ENCODE results near the gene SYNM. TPM values are rescaled to one million over a fixed set of nuclear protein-coding genes. Genes with fewer than 3 reads are reported as not detected.

SYNM gene
- total and polyA plus RNA-seq, 7 experiments from 2014 or later = 0.17 to 6.0 (median 1.6) TPM

DNA sequence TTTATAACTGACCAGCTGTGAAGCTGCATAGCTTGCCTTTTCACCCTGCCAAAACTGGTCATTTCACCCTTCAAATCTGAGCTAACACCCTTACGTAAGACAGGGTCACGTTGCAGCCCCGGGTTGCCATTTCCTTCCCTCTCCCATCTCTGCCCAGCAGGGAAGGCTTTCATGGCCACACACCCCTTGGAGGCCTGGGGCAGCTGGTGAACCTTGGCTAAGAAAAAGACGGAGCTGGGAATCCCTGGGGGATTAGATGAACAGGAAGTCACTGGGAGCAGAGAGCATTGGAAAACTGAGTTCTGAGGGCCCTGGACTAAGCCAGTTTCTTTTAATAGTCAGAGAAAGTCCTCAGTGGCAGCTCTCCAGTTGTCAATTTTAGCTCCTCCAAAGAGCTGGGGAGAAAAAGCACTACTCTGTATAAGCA, 76.7 kb downstream of the SYNM start:
- H3K36me3 ChIP-seq (ENCODE audit: control insufficient read depth in 2 of 3, insufficient read depth in 3 of 3, low read length in 3 of 3) = no peaks in the 10 kb centered on the region
- no peak overlapping the region for H3K27ac ChIP-seq (ENCODE audit: low read depth, low read length)
- ChIA-PET POLR2A (no interaction called here), CTCF (no interaction called here)
- no peak overlapping the region for H3K4me3 Mint-ChIP-seq
- H3K36me3 Mint-ChIP-seq = peaks cover 0 to 4% (median 0%) of the 10 kb centered on the region in 5 donors
- intact Hi-C loops (cut with micrococcal nuclease) = no loop called here
- H3K4me1 ChIP-seq (ENCODE audit: control insufficient read depth in 2 of 2, insufficient read depth in 2 of 2, low read length in 2 of 2) = no peaks in the 10 kb centered on the region
- no peaks in the 10 kb centered on the region for H3K27me3 ChIP-seq (ENCODE audit: control insufficient read depth in 2 of 2, insufficient read depth in 2 of 2, low read length in 2 of 2)
- H3K4me3 ChIP-seq (ENCODE audit: low read length) = no peak overlapping the region
- ATAC-seq = no peak
- H3K9me3 ChIP-seq (ENCODE audit: control insufficient read depth in 2 of 3, low read length in 3 of 3) = no peaks in the 10 kb centered on the region
- no peaks in the 10 kb centered on the region for H3K9me3 Mint-ChIP-seq
- no peak overlapping the region for H3K27ac Mint-ChIP-seq
- no peak for DNase-seq
- H3K4me1 Mint-ChIP-seq = no peaks in the 10 kb centered on the region
- peaks cover 0 to 6% (median 0%) of the 10 kb centered on the region in 5 donors for H3K27me3 Mint-ChIP-seq

DNA sequence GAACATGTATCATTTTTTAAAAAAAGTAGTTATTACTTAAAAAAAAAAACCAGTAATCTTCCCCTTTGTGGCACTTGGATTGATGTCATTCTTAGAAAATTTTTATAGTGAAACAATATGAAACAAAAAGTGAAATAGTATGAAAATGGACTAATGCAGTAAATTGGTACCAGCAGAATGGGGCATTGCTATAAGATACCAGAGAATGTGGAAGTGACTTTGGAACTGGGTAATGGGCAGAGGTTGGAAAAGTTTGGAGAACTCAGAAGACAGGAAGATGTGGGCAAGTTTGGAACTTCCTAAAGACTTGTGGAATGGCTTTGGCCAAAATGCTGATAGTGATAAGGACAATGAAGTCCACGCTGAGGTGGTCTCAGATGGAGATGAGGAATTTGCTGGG, 77.9 kb downstream of the SYNM start:
- Mint-ChIP-seq H3K27me3 (peaks cover 0 to 6% (median 0%) of the 10 kb centered on the region in 5 donors), H3K9me3 (no peaks in the 10 kb centered on the region), H3K4me3 (no peak overlapping the region), H3K36me3 (peaks cover 0 to 4% (median 0%) of the 10 kb centered on the region in 5 donors), H3K27ac (no peak overlapping the region), H3K4me1 (no peaks in the 10 kb centered on the region)
- CTCF ChIA-PET = no interaction called here
- POLR2A ChIA-PET = no interaction called here
- H3K27ac ChIP-seq (ENCODE audit: low read depth, low read length) = no peak overlapping the region
- no peak for ATAC-seq
- H3K4me3 ChIP-seq (ENCODE audit: low read length) = no peak overlapping the region
- H3K36me3 ChIP-seq (ENCODE audit: control insufficient read depth in 2 of 3, insufficient read depth in 3 of 3, low read length in 3 of 3) = no peaks in the 10 kb centered on the region
- H3K4me1 ChIP-seq (ENCODE audit: control insufficient read depth in 2 of 2, insufficient read depth in 2 of 2, low read length in 2 of 2) = no peaks in the 10 kb centered on the region
- H3K27me3 ChIP-seq (ENCODE audit: control insufficient read depth in 2 of 2, insufficient read depth in 2 of 2, low read length in 2 of 2) = no peaks in the 10 kb centered on the region
- intact Hi-C loops (cut with micrococcal nuclease) = no loop called here
- no peak for DNase-seq
- H3K9me3 ChIP-seq (ENCODE audit: control insufficient read depth in 2 of 3, low read length in 3 of 3) = no peaks in the 10 kb centered on the region

Other genes with a start within 250 kb of the SYNM start
- gene PGPEP1L, start 97.3 kb upstream of the SYNM start, total RNA-seq = not detected
- not detected for gene PGPEP1L, start 97.3 kb upstream of the SYNM start, polyA plus RNA-seq
- 1 to 10 TPM in 2 of 5 experiments, under 1 TPM in 3; 0.34 to 4.0 (median 0.92) TPM for gene TTC23, start 144.5 kb downstream of the SYNM start, total RNA-seq
- gene TTC23, start 144.5 kb downstream of the SYNM start, polyA plus RNA-seq = 1 to 10 TPM in 1 of 2 donors, under 1 TPM in 1; 0.34 to 1.1 TPM
- 10 to 100 TPM; 15.0 to 22.6 (median 19.9) TPM for gene LRRC28, start 146.4 kb downstream of the SYNM start, total RNA-seq
- gene LRRC28, start 146.4 kb downstream of the SYNM start, polyA plus RNA-seq = 10 to 100 TPM; 19.9 to 25.9 TPM

Data from naive thymus-derived CD4-positive, alpha-beta T cell (primary cell).